ENCODE data around the gene CLRN1. TPM values are rescaled to one million over a fixed set of nuclear protein-coding genes. Genes with fewer than 3 reads are reported as not detected.

The CLRN1 gene, protein sequence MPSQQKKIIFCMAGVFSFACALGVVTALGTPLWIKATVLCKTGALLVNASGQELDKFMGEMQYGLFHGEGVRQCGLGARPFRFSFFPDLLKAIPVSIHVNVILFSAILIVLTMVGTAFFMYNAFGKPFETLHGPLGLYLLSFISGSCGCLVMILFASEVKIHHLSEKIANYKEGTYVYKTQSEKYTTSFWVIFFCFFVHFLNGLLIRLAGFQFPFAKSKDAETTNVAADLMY
- not detected for total RNA-seq

DNA sequence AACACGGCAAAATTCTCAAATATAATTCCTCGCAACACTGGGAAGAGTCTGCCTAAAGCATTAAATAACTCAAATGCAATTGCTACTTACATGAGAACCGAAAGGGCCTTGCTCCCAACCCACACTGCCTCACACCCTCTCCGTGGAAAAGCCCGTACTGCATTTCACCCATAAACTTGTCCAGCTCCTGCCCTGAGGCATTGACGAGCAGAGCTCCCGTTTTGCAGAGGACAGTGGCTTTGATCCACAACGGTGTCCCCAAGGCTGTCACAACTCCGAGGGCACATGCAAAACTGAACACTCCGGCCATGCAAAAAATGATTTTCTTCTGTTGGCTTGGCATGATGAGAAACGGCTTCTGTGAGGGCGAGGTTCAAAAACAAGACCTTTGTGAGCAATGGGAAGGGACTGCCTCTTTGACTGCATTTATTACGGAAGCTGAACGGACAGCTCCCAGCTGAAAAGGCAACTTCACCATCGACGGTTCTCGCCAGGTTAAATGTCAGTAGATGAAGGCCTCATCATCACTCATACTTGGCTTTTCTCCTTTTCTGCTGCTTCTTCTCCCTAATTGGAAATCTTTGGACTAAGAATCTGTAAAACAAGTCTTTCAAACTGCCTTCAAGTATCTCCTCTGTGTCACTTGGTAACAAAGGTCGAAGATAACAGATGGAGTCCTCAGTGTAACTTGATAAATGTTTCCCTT lies at the start of gene CLRN1:
TSS of gene CLRN1 (minus strand) at position 362 of the 706 bp plus-strand sequence. CDS start at position 343, 19 bp downstream.
- no peak for DNase-seq (ENCODE audit: extremely low spot score)
- Histone ChIP-seq H3K27me3 (peaks cover 0 to 2% (median 0%) of the 10 kb centered on the region in 4 donors), H3K36me3 (no peaks in the 10 kb centered on the region), H3K4me1 (no peaks in the 10 kb centered on the region), H3K27ac (replicated peaks in 1 of 4) (no peak within 1 kb of the TSS), H3K4me3 (no peak within 1 kb of the TSS), H3K9me3 (no peaks in the 10 kb centered on the region)
- WGBS: 59% methylated on average over 18 of the region's 18 CpGs
- TF ChIP-seq, protein P1, sequence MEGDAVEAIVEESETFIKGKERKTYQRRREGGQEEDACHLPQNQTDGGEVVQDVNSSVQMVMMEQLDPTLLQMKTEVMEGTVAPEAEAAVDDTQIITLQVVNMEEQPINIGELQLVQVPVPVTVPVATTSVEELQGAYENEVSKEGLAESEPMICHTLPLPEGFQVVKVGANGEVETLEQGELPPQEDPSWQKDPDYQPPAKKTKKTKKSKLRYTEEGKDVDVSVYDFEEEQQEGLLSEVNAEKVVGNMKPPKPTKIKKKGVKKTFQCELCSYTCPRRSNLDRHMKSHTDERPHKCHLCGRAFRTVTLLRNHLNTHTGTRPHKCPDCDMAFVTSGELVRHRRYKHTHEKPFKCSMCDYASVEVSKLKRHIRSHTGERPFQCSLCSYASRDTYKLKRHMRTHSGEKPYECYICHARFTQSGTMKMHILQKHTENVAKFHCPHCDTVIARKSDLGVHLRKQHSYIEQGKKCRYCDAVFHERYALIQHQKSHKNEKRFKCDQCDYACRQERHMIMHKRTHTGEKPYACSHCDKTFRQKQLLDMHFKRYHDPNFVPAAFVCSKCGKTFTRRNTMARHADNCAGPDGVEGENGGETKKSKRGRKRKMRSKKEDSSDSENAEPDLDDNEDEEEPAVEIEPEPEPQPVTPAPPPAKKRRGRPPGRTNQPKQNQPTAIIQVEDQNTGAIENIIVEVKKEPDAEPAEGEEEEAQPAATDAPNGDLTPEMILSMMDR (IDR thresholded peaks at IDR 0.05): no peak
- no peak for TF ChIP-seq EP300 (IDR thresholded peaks at IDR 0.05)
- TF ChIP-seq POLR2A (IDR thresholded peaks at IDR 0.05; ENCODE audit: low read depth): no peak
- TF ChIP-seq POLR2AphosphoS5 (IDR thresholded peaks at IDR 0.05): no peak
- intact Hi-C loops (cut with DNase I): no loop called here

DNA sequence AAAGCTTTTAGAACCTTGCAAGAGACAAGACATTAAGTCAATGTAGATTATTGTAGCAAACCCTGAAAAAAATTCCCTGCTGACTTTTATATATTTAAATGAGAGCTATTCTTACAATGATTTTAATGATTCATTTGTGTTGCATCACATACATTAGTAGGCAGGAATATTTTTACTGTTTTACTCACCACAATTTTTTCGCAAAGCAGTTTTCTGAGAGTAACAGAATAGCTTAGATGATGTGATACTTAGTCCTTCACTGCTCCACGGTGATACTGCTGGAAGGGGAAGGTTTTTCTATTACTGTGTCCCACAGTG lies 43.9 kb upstream of the CLRN1 start:
- H3K4me3 ChIP-seq: no peak overlapping the region
- intact Hi-C loops (cut with DNase I): no loop called here
- peak; percentile 1 for DNase-seq (ENCODE audit: extremely low spot score)
- no peak overlapping the region for H3K27ac ChIP-seq (replicated peaks in 1 of 4)
- no peaks in the 10 kb centered on the region for H3K27me3 ChIP-seq
- H3K4me1 ChIP-seq: no peaks in the 10 kb centered on the region
- TF ChIP-seq EP300 (IDR thresholded peaks at IDR 0.05) (no peak), POLR2AphosphoS5 (IDR thresholded peaks at IDR 0.05) (no peak), POLR2A (IDR thresholded peaks at IDR 0.05; ENCODE audit: low read depth) (no peak)
- TF ChIP-seq, protein P1 (IDR thresholded peaks at IDR 0.05): no peak
- 77% methylated on average over 2 of the region's 2 CpGs for WGBS
- no peaks in the 10 kb centered on the region for H3K36me3 ChIP-seq
- no peaks in the 10 kb centered on the region for H3K9me3 ChIP-seq

DNA sequence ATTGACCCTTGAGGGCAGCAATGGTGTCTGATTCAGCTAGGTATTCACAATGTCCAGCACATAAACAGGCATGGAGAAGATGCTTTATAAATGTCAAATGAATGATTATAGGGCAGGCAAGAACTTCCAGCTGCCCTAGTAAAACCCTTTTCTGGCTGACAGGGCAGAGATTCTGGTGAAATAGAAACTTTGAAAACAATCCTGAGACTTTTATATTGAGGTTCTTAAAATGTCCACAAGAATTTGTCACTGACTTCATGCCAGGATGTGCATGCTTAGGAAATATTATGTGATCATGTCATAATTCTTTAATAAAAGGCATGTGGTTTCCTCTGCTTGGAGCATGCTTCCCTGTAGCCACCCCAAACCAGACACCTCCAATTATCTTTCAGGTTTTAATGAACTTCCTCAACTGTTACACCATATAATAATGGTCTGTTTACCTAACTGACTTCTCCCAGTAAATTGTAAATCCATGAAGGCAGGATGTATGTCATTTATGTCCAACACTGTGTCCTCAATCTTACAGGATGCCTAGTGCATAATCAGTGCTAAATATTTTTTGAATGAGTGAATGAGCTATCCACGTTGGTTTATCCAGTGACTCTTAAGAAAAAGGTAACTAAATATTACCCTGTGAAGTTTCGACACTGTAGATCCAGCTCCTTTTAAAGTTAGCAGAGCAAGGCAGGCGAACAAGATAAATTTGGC lies 43.4 kb upstream of the CLRN1 start:
- Histone ChIP-seq H3K9me3 (no peaks in the 10 kb centered on the region), H3K4me3 (no peak overlapping the region), H3K4me1 (no peaks in the 10 kb centered on the region), H3K27me3 (no peaks in the 10 kb centered on the region), H3K36me3 (no peaks in the 10 kb centered on the region), H3K27ac (replicated peaks in 1 of 4) (no peak overlapping the region)
- 57% methylated on average over 3 of the region's 3 CpGs for WGBS
- peak; percentile 42 for DNase-seq (ENCODE audit: extremely low spot score)
- TF ChIP-seq, protein P1 (IDR thresholded peaks at IDR 0.05): no peak
- TF ChIP-seq POLR2A (IDR thresholded peaks at IDR 0.05; ENCODE audit: low read depth) (no peak), EP300 (IDR thresholded peaks at IDR 0.05) (no peak), POLR2AphosphoS5 (IDR thresholded peaks at IDR 0.05) (no peak)
- intact Hi-C loops (cut with DNase I): no loop called here

DNA sequence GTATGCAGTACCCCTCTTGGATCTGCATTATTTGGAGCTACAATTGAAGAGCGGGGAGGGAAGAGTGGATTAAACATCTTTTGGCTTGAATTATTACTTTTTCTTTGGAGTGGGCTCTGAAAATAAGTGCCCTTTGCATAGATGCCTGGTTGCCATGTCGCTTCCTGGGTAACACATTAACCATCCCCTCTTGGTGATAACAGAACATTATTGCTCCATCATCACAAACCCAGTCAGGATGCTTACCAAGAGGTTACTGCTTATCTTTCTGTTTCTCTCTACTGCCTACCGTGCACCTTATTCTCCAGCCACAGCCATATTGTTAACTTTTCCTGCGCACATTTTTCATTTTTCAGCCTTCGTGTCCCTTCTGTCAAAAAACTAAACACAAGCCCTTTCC lies 42.7 kb upstream of the CLRN1 start:
- Histone ChIP-seq H3K4me3 (no peak overlapping the region), H3K9me3 (no peaks in the 10 kb centered on the region), H3K27me3 (no peaks in the 10 kb centered on the region), H3K27ac (replicated peaks in 1 of 4) (no peak overlapping the region), H3K36me3 (no peaks in the 10 kb centered on the region), H3K4me1 (no peaks in the 10 kb centered on the region)
- DNase-seq (ENCODE audit: extremely low spot score): peak; percentile 21
- TF ChIP-seq POLR2A (IDR thresholded peaks at IDR 0.05; ENCODE audit: low read depth) (no peak), POLR2AphosphoS5 (IDR thresholded peaks at IDR 0.05) (no peak), EP300 (IDR thresholded peaks at IDR 0.05) (no peak)
- TF ChIP-seq, protein P1 (IDR thresholded peaks at IDR 0.05): no peak
- intact Hi-C loops (cut with DNase I): no loop called here
- WGBS: 90% methylated on average over 5 of the region's 5 CpGs

Measured in esophagus muscularis mucosa (tissue), 4 donors.